COLO668 (cell line): ENCODE results near the gene SLC19A2.
"Not testable (repeated sequence)": the region's sequence is repeated elsewhere in the genome, so short reads cannot be mapped to it uniquely, and the experiment has no call there.

Source experiments
- DNase-seq: peaks from one replicate; lab custom pipeline; 2025; ENCODE audit not compliant: unreplicated experiment; lab: John Stamatoyannopoulos, UW

The SLC19A2 gene

DNA sequence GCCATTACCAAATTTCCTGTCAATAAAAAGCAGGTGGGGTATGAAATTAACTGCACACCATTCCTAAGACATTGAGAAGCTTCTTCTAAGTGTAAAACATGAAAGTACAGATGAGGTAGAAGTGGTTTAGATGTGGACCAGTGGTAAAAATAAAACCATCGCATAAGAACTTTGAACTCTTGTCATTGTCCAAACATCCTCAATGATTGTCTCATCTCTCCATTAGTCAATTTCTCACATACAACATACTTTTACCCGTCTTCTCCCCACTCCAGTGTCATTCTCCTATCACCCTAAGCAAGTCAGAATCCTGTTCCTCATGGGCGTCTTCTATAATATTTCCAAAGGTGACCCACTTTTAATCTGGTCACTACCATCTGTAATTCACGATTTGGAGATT is 24.3 kb upstream of the SLC19A2 start:
- no peak for DNase-seq

DNA sequence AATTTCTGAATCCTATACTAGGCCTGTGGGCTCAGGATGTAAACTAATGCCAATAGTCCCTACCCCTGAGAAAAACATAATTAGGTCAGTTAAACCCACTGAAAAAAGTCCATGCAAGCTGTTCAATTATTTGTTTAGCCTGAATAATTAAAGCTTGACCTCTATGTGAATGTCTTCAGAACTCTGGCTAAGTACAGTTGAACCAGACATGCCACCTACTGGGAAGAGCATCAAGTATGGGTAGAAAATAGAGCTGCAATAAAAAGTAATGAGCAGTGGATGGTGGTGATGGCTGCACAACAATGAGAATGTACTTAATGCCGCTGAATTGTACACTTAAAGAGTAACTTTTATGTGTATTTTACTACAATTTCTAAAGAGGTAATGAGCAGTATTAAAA is 23.6 kb upstream of the SLC19A2 start:
- peak; percentile 15 for DNase-seq

GRCh38 chr1:169508432-169509338 is 22.9 kb upstream of the SLC19A2 start:
- DNase-seq, result no peak

- no peak for DNase-seq
Measured at GRCh38 chr1:169507413-169507812, 21.7 kb upstream of the SLC19A2 start.

- not testable (repeated sequence) for DNase-seq
Measured at GRCh38 chr1:169503601-169504000, 17.9 kb upstream of the SLC19A2 start.

DNA sequence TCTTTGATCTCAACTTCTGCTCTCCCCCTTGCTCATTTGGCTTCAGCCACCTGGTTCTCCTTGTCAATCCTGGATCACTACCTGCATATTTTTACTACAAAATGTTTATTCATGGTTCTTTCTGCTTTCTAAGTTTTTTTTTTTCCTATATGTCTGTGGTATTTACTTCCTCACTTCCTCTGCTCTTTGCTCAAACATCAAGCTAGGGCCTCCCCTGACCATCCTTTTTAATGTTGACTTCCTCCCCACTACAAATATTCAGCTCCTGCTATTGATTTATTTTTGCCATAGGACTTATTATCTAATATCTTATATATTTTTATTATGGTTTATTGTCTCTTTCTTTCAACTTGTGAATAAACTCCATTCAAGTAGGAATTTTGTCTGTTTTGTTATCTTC is 14.1 kb upstream of the SLC19A2 start:
- DNase-seq, result no peak

DNA sequence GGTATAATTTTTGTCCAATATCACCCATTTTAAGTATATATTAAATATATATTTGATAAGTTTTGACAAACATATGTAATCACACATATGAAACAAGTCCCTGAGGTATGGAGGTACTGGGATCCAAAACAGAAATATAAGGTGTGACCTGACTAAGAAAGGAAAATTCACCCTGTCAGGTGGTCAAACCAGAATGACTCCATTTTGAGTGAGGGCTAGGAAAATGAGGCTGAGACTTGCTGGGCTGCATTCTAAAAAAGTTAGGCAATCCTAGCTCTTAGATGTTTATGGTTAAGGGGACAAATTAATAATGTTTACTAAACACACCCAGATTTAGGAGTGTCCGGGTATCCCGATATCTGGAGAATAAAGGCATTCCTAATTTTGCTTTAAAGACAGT is 11.6 kb upstream of the SLC19A2 start:
- DNase-seq, result no peak

DNA sequence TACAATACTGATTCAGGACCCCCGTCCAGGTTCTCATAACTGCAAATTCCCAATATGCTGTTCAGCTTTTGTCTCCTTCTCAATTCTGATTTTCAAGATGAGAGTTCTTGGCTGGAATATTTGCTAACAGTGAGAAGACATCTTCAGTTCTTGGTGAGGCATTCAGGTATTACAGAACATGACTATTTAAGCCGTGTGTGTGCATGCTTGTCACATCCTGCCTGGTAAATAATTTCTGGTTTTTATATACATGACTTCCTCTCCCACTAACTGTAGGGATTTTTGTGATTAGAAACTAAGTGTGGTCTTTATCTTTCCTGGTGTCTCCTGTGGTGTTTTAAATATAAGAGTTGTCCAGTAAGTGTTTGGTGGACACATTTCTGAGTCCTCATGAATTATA is 10.2 kb upstream of the SLC19A2 start:
- DNase-seq, result no peak

DNA sequence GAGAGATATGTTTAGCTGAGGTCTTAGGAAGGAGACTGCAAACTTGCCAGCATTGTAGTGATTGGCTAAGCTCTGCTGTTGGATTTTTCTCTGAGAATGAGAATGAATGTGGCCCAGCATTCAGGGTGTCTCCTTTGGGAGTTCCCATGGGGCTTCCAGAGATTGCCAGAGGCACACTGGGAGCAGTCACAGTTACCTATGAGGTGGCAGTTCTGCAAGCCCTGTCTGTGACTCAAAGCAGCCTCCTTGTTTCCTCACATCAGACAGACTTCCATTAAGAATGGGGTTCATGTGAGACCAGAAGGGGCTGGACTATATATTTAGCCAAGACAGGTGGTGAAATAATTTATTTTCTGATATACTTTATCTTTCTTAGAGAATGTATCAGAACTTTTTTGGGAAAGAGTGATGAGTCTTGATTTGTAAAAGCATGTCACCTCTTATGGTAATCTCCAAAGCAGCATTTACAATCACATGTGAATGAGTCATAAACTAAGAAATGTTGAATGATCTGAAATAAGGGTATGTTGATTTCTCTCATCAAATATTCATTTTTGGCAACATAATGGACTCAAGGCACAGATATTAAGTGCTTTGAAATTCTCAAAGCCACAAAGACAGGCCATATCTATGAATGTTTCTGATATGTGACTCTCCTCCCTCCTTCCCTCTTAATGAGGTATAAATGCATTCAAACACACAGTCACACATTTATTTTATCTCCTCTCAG is 9.5 kb upstream of the SLC19A2 start:
- DNase-seq, result no peak

DNA sequence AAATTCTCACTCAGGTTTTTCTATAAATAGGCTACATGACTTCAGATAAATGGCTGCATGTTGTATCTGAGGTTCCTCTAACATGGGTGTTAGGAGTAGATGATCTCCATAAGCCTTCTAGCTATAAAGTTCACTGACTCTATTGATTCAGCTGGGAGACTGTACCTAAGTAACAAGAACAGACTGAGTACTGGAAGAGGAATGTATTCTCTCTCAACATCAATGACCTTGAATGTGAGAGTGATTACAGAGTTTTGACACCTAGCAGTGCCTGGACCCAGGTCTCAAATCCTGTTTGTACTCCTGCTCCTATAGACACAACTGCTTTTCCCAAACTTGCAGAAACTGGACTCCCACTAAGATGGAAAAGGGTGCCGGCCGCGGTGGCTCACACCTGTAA is 8.6 kb upstream of the SLC19A2 start:
- DNase-seq, result no peak

GRCh38 chr1:169493251-169493650 is 7.5 kb upstream of the SLC19A2 start:
- DNase-seq, result no peak

DNA sequence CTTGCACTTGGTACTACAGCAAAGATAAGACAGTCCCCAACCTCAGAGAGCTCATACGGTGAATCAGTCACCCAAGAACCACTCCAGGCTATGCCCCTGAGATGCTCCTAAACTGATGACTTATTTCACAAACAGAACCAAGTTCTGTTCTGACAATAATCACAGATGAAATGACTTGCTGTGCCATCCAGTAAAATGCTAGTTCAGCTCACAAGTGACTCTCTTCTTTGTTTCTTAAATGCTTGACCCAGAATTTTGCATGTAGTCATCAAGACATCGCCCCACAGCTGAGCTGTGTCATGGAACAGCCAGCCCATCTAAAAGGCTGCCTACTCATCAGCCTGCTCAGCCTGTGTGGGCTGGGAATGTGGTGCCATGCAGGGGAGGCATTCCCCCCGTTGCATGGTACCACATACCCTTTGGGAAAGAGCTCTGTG is 6.1 kb upstream of the SLC19A2 start:
- no peak for DNase-seq

DNA sequence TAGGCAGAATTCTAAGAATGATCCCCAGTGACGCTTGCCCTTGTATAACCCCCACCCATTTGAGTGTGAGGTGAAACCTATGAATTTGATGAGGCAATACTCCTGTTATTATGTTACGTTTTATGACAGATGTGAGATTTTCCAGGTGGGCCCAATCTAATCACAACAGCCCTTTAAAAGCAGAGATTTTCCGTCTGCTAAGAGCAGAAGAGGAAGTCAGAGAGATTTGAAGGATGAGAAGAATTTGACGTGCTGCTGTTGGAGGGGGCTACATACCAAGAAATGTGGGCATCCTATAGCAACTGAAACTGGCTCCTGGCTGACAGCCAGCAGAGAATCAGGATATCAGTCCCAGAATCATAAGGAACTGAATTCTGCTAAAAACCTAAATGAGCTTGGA is 2.4 kb upstream of the SLC19A2 start:
- DNase-seq, result peak; percentile 24

GRCh38 chr1:169487561-169487960 is 1.8 kb upstream of the SLC19A2 start:
- DNase-seq, result peak; percentile 39

- peak; percentile 14 for DNase-seq
Measured at GRCh38 chr1:169487133-169487532, 1.4 kb upstream of the SLC19A2 start.

DNA sequence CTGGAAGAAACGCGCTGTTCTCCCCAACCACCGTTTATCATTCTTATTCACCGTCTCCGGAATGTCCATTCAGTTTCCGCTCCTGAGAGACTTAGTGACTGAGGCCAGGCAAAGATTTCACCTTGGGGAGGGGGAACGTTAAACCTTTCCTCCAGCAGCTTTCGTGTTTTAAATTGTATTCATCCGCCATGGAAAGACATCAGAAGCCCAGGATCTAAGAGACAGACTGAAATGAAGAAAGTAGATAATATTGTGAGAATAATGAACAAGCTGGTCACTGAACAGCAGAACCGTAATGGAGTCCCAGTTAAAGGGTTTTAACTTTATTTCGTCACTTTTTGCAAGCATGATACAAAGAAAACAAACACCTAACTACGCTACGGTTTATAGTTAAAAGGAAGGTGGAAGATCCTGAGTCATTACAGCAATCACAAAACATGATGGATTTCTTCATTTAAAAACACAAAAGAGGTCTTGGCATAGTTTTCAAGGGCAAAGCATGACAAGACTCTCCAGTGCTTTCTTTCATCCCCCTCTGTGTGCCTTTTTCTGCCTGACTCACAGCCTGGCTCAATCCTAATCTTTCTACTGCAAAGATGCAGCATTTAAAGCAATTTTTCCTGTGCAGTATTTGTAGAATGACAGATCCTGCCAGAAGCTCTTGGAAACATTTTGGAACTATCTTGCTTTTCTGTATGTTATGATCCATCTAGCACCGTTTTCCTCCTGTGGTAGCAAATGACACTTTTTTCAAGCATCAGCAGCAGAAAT is 722 bp upstream of the SLC19A2 start:
- DNase-seq, result no peak

DNA sequence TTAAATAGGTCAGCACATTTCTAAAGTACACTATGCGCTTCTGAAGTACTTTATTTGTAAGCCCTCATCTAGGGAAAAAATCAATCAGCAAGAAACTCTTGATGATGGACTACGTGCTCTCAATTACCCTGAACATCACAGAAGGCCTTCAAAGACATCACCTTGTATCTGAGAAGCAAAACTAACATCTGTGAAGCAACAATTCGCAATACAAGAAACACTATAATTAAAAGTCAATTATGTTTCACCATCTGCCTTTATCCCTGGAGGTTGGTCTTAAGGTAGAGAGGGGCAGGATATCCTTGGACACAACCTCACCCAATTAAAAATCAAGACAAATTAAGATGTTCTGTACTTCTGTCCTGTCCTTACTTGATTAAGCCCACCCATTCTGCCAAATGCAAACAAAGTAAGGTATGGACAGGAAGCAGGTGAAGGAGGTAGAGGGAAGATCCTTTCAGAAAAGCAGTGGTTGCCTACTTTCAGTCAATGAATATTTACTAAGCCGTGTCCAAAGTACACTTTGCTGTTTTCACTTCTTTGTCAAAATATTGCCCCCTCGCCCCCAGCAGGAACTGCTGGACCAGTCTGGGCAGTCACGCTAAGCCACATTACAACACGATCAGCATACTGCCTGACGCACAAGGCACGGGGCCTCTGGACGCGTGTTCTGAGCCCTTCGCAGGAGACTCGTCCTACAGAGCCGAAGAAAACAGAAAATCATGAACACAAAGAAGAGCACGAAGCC is 887 bp downstream of the SLC19A2 start:
- peak; percentile 65 for DNase-seq

GRCh38 chr1:169484101-169484500 is 1.6 kb downstream of the SLC19A2 start:
- DNase-seq, result no peak

GRCh38 chr1:169483500-169483966 is 2.2 kb downstream of the SLC19A2 start:
- peak; percentile 38 for DNase-seq

- DNase-seq, result no peak
Measured at GRCh38 chr1:169479363-169480066, 6.2 kb downstream of the SLC19A2 start.
